ENCODE results near the gene VEGFB. TPM values are rescaled to one million over a fixed set of nuclear protein-coding genes. Genes with fewer than 3 reads are reported as not detected.

VEGFB gene
- polyA plus RNA-seq, 3 donors = 0.40 to 5.6 TPM; not detected in 1

GRCh38 chr11:64269540-64270220 lies 35.3 kb downstream of the VEGFB start:
- under 1% methylated on average over 58 of the region's 58 CpGs for WGBS (ENCODE audit: insufficient coverage)
- H3K9me3 ChIP-seq (replicated peaks in 1 of 2; ENCODE audit: control insufficient read depth in 1 of 2, insufficient read depth in 1 of 2, low read length in 2 of 2) = no peaks in the 10 kb centered on the region
- peak; percentile 17 for TF ChIP-seq CTCF (IDR thresholded peaks at IDR 0.05)
- peak overlapping the region; percentile 85 for H2AFZ ChIP-seq (ENCODE audit: insufficient read depth, low read depth, low read length, poor library complexity, severe bottlenecking)
- peaks cover 14 to 27% of the 10 kb centered on the region in 2 donors for H3K36me3 Mint-ChIP-seq
- H3K4me1 ChIP-seq (ENCODE audit: control insufficient read depth in 1 of 2, insufficient read depth in 2 of 2, low read length in 2 of 2) = peaks cover 29 to 34% of the 10 kb centered on the region in 2 donors
- intact Hi-C loops (cut with micrococcal nuclease) = loop anchor here (1.0 to 5.0 kb wide), 5 partner anchors 15 to 35 kb away; partner anchors contain the start of genes BAD (in 2 of the 2), CATSPERZ (in 1 of the 2) and GPR137 (in 1 of the 2)
- DNase-seq = peak; percentile 98 to 100 (median 99)
- no peaks in the 10 kb centered on the region for H3K9me3 Mint-ChIP-seq
- H3K27me3 ChIP-seq (ENCODE audit: control insufficient read depth in 2 of 2, insufficient read depth in 2 of 2, low read length in 2 of 2) = no peaks in the 10 kb centered on the region
- peak overlapping the region; percentile 61 to 95 (median 67) for H3K4me3 ChIP-seq (replicated peaks in 1 of 3; ENCODE audit: low read depth in 2 of 3, low read length in 3 of 3)
- no peaks in the 10 kb centered on the region for H4K20me1 ChIP-seq (ENCODE audit: insufficient read depth, low read length)
- H3K36me3 ChIP-seq (replicated peaks in 1 of 2; ENCODE audit: control insufficient read depth in 1 of 2, insufficient read depth in 2 of 2, low read length in 2 of 2) = peaks cover 19% of the 10 kb centered on the region in 2 donors
- peak overlapping the region; percentile 96 to 99 (median 98) for H3K27ac Mint-ChIP-seq
- H3K4me2 ChIP-seq (replicated peaks; ENCODE audit: extremely low read depth, low read length, poor library complexity, severe bottlenecking) = peak overlapping the region; percentile 89
- H3K27me3 Mint-ChIP-seq (ENCODE audit: low read depth in 3 of 3) = no peaks in the 10 kb centered on the region
- H3K4me1 Mint-ChIP-seq = peaks cover 29% of the 10 kb centered on the region
- peaks cover 8% of the 10 kb centered on the region for H3K79me2 ChIP-seq (ENCODE audit: insufficient read depth, low read length)
- H3K27ac ChIP-seq (ENCODE audit: low read depth in 1 of 2, low read length in 2 of 2) = peak overlapping the region; percentile 84 to 97
- peak overlapping the region; percentile 94 to 98 for H3K4me3 Mint-ChIP-seq
- H3K9ac ChIP-seq (ENCODE audit: insufficient read depth, low read length, poor library complexity, severe bottlenecking) = peak overlapping the region; percentile 94

GRCh38 chr11:64275031-64275800 lies 40.8 kb downstream of the VEGFB start:
- Mint-ChIP-seq H3K9me3 (no peaks in the 10 kb centered on the region), H3K4me1 (peaks cover 8% of the 10 kb centered on the region), H3K4me3 (no peak overlapping the region), H3K36me3 (peaks cover 16 to 33% of the 10 kb centered on the region in 2 donors), H3K27ac (peak overlapping the region in 1 of 7 donors; percentile 26), H3K27me3 (ENCODE audit: low read depth in 3 of 3) (peaks cover 0 to 1% (median 0%) of the 10 kb centered on the region in 3 donors)
- 97% methylated on average over 13 of the region's 15 CpGs for WGBS (ENCODE audit: insufficient coverage)
- no peak overlapping the region for H2AFZ ChIP-seq (ENCODE audit: insufficient read depth, low read depth, low read length, poor library complexity, severe bottlenecking)
- H3K36me3 ChIP-seq (replicated peaks in 1 of 2; ENCODE audit: control insufficient read depth in 1 of 2, insufficient read depth in 2 of 2, low read length in 2 of 2) = peaks cover 4 to 25% of the 10 kb centered on the region in 2 donors
- H3K9ac ChIP-seq (ENCODE audit: insufficient read depth, low read length, poor library complexity, severe bottlenecking) = no peak overlapping the region
- H3K9me3 ChIP-seq (replicated peaks in 1 of 2; ENCODE audit: control insufficient read depth in 1 of 2, insufficient read depth in 1 of 2, low read length in 2 of 2) = no peaks in the 10 kb centered on the region
- H3K4me3 ChIP-seq (replicated peaks in 1 of 3; ENCODE audit: low read depth in 2 of 3, low read length in 3 of 3) = no peak overlapping the region
- DNase-seq = no peak
- H3K4me1 ChIP-seq (ENCODE audit: control insufficient read depth in 1 of 2, insufficient read depth in 2 of 2, low read length in 2 of 2) = peaks cover 8 to 10% of the 10 kb centered on the region in 2 donors
- H3K27ac ChIP-seq (ENCODE audit: low read depth in 1 of 2, low read length in 2 of 2) = no peak overlapping the region
- peaks cover 8% of the 10 kb centered on the region for H3K79me2 ChIP-seq (ENCODE audit: insufficient read depth, low read length)
- no peak for TF ChIP-seq CTCF (IDR thresholded peaks at IDR 0.05)
- intact Hi-C loops (cut with micrococcal nuclease) = no loop called here
- H3K4me2 ChIP-seq (replicated peaks; ENCODE audit: extremely low read depth, low read length, poor library complexity, severe bottlenecking) = no peak overlapping the region
- no peaks in the 10 kb centered on the region for H4K20me1 ChIP-seq (ENCODE audit: insufficient read depth, low read length)
- no peaks in the 10 kb centered on the region for H3K27me3 ChIP-seq (ENCODE audit: control insufficient read depth in 2 of 2, insufficient read depth in 2 of 2, low read length in 2 of 2)

All from CD14-positive monocyte (primary cell).